ENCODE results near the gene GPX3. TPM values are rescaled to one million over a fixed set of nuclear protein-coding genes. Genes with fewer than 3 reads are reported as not detected.

The GPX3 gene
- total and polyA plus RNA-seq, 2 of the 13 experiments (the other 11 are each of a cell fraction or from before 2014, with no cell fraction given), result 33.8 to 1,892 TPM

- TF ChIP-seq ZNF782 (CRISPR knock-in tag; IDR thresholded peaks at IDR 0.05; ENCODE audit: borderline replicate concordance), result no peak
- TF ChIP-seq ZNF572 (CRISPR knock-in tag; IDR thresholded peaks at IDR 0.05), result no peak
- TF ChIP-seq ZFY (CRISPR knock-in tag; IDR thresholded peaks at IDR 0.05), result no peak
- no peak for TF ChIP-seq FOXC1 (CRISPR knock-in tag; IDR thresholded peaks at IDR 0.05; ENCODE audit: borderline replicate concordance)
- TF ChIP-seq ZNF10 (CRISPR knock-in tag; IDR thresholded peaks at IDR 0.05; ENCODE audit: borderline replicate concordance, low read depth), result no peak
- no peak for TF ChIP-seq NFKB2 (CRISPR knock-in tag; IDR thresholded peaks at IDR 0.05; ENCODE audit: borderline replicate concordance)
- no peak for TF ChIP-seq MEIS1 (CRISPR knock-in tag; IDR thresholded peaks at IDR 0.05; ENCODE audit: borderline replicate concordance)
- TF ChIP-seq ZNF704 (CRISPR knock-in tag; IDR thresholded peaks at IDR 0.05; ENCODE audit: borderline replicate concordance), result no peak
Measured at GRCh38 chr5:151038801-151039238, 18.4 kb downstream of the GPX3 start (continued).

- Histone ChIP-seq H3K9me3 (ENCODE audit: low read length) (no peaks in the 10 kb centered on the region), H3K4me1 (ENCODE audit: insufficient read depth, low read length) (peaks cover 39% of the 10 kb centered on the region), H2AFZ (ENCODE audit: low read length) (no peak overlapping the region), H3K27me3 (ENCODE audit: control insufficient read depth in 1 of 2, insufficient read depth in 2 of 2, low read length in 2 of 2) (no peaks in the 10 kb centered on the region), H4K20me1 (ENCODE audit: insufficient read depth, low read length) (no peaks in the 10 kb centered on the region), H3K4me2 (ENCODE audit: low read depth, low read length) (peak overlapping the region; percentile 24; the same call in 1 of the 2 replicates), H3K4me3 (replicated peaks in 1 of 3; ENCODE audit: insufficient read depth in 1 of 3, low read depth in 2 of 3, low read length in 3 of 3) (no peak overlapping the region), H3K27ac (ENCODE audit: extremely low read length, insufficient read depth, low read length) (peak overlapping the region; percentile 63), H3K79me2 (ENCODE audit: insufficient read depth, low read length) (no peaks in the 10 kb centered on the region), H3K9ac (ENCODE audit: insufficient read depth, low read depth, low read length) (no peak overlapping the region), H3K36me3 (replicated peaks in 1 of 2; ENCODE audit: control insufficient read depth in 1 of 2, insufficient read depth in 2 of 2, low read length in 2 of 2) (peaks cover 39 to 84% of the 10 kb centered on the region in 2 experiments)
- intact Hi-C loops (cut with micrococcal nuclease; ENCODE audit: unreplicated experiment), result loop anchor here (2.0 kb wide), 1 partner anchor 19 kb away; the partner anchor contains the start of gene GPX3
- ATAC-seq, result no peak; the same call in 2 of the 3 replicates
- TF ChIP-seq KLF15 (CRISPR knock-in tag; IDR thresholded peaks at IDR 0.05; ENCODE audit: borderline replicate concordance) (no peak), ZNF768 (CRISPR knock-in tag; IDR thresholded peaks at IDR 0.05) (peak; percentile 34; the same call in 1 of the 2 replicates)
- 97% methylated on average over 9 of the region's 9 CpGs for WGBS (ENCODE audit: low lambda C conversion rate)
- in situ Hi-C loops (cut with HindIII; ENCODE audit: extremely low pct_ligation_motif_present, low pct_unique_long_range_greater_than_20kb), result loop anchor here (10.0 kb wide), 1 partner anchor 205 kb away; no protein-coding TSS in a partner anchor
- no peak for DNase-seq (ENCODE audit: low spot score)
- CTCF ChIA-PET (ENCODE audit: low intra/inter-chr PET ratio, low total read pairs), result no interaction called here
- POLR2A ChIA-PET, result interaction anchor here (2.3 kb wide), 1 partner anchor 19 kb away, joined by 10 read pairs; the partner anchor contains the start of gene GPX3
- no peak for FAIRE-seq
- BruUV-seq (replicated peaks), result no TSS peak
Measured at GRCh38 chr5:151039665-151040064, 19.3 kb downstream of the GPX3 start.
